Measurements from ENCODE around the gene PGS1.

Gene PGS1

GRCh38 chr17:78361225-78361701 lies 17.2 kb upstream of the PGS1 start:
- Histone ChIP-seq H3K4me1 (ENCODE audit: control insufficient read depth, insufficient read depth, low read length) (peaks cover 2% of the 10 kb centered on the region), H3K27ac (ENCODE audit: low read depth, low read length) (peak overlapping the region; percentile 84), H3K4me3 (ENCODE audit: low read length) (no peak overlapping the region), H3K27me3 (ENCODE audit: control insufficient read depth, insufficient read depth, low read length) (no peaks in the 10 kb centered on the region), H3K9ac (ENCODE audit: low read length) (no peak overlapping the region), H3K36me3 (ENCODE audit: control insufficient read depth, insufficient read depth, low read length) (no peaks in the 10 kb centered on the region)

- Histone ChIP-seq H3K27ac (ENCODE audit: low read depth, low read length) (no peak overlapping the region), H3K27me3 (ENCODE audit: control insufficient read depth, insufficient read depth, low read length) (no peaks in the 10 kb centered on the region), H3K36me3 (ENCODE audit: control insufficient read depth, insufficient read depth, low read length) (no peaks in the 10 kb centered on the region), H3K4me3 (ENCODE audit: low read length) (no peak overlapping the region), H3K4me1 (ENCODE audit: control insufficient read depth, insufficient read depth, low read length) (peaks cover 2% of the 10 kb centered on the region), H3K9ac (ENCODE audit: low read length) (no peak overlapping the region)
These were observed 16.2 kb upstream of the PGS1 start for GRCh38 chr17:78362232-78362631.

GRCh38 chr17:78362671-78363070 lies 15.8 kb upstream of the PGS1 start:
- no peak overlapping the region for H3K9ac ChIP-seq (ENCODE audit: low read length)
- no peak overlapping the region for H3K4me3 ChIP-seq (ENCODE audit: low read length)
- no peaks in the 10 kb centered on the region for H3K27me3 ChIP-seq (ENCODE audit: control insufficient read depth, insufficient read depth, low read length)
- H3K4me1 ChIP-seq (ENCODE audit: control insufficient read depth, insufficient read depth, low read length): peaks cover 2% of the 10 kb centered on the region
- H3K36me3 ChIP-seq (ENCODE audit: control insufficient read depth, insufficient read depth, low read length): no peaks in the 10 kb centered on the region
- H3K27ac ChIP-seq (ENCODE audit: low read depth, low read length): no peak overlapping the region

GRCh38 chr17:78364436-78365281 lies 13.8 kb upstream of the PGS1 start:
- H3K27ac ChIP-seq (ENCODE audit: low read depth, low read length): no peak overlapping the region
- H3K27me3 ChIP-seq (ENCODE audit: control insufficient read depth, insufficient read depth, low read length): no peaks in the 10 kb centered on the region

GRCh38 chr17:78365561-78366108 lies 12.8 kb upstream of the PGS1 start:
- Histone ChIP-seq H3K4me3 (ENCODE audit: low read length) (no peak overlapping the region), H3K36me3 (ENCODE audit: control insufficient read depth, insufficient read depth, low read length) (no peaks in the 10 kb centered on the region), H3K4me1 (ENCODE audit: control insufficient read depth, insufficient read depth, low read length) (peaks cover under 1% of the 10 kb centered on the region), H3K9ac (ENCODE audit: low read length) (no peak overlapping the region), H3K27me3 (ENCODE audit: control insufficient read depth, insufficient read depth, low read length) (no peaks in the 10 kb centered on the region), H3K27ac (ENCODE audit: low read depth, low read length) (peak overlapping the region; percentile 8)

More at GRCh38 chr17:78364436-78365281, 13.8 kb upstream of the PGS1 start:
- Histone ChIP-seq H3K9ac (ENCODE audit: low read length) (no peak overlapping the region), H3K36me3 (ENCODE audit: control insufficient read depth, insufficient read depth, low read length) (no peaks in the 10 kb centered on the region), H3K4me3 (ENCODE audit: low read length) (no peak overlapping the region), H3K4me1 (ENCODE audit: control insufficient read depth, insufficient read depth, low read length) (peaks cover 2% of the 10 kb centered on the region)

GRCh38 chr17:78366109-78366848 lies 12.2 kb upstream of the PGS1 start:
- H3K36me3 ChIP-seq (ENCODE audit: control insufficient read depth, insufficient read depth, low read length): no peaks in the 10 kb centered on the region
- no peaks in the 10 kb centered on the region for H3K27me3 ChIP-seq (ENCODE audit: control insufficient read depth, insufficient read depth, low read length)
- H3K27ac ChIP-seq (ENCODE audit: low read depth, low read length): peak overlapping the region; percentile 8
- H3K4me1 ChIP-seq (ENCODE audit: control insufficient read depth, insufficient read depth, low read length): no peaks in the 10 kb centered on the region
- H3K4me3 ChIP-seq (ENCODE audit: low read length): no peak overlapping the region
- no peak overlapping the region for H3K9ac ChIP-seq (ENCODE audit: low read length)

GRCh38 chr17:78367193-78367592 lies 11.3 kb upstream of the PGS1 start:
- Histone ChIP-seq H3K4me3 (ENCODE audit: low read length) (no peak overlapping the region), H3K27ac (ENCODE audit: low read depth, low read length) (no peak overlapping the region), H3K9ac (ENCODE audit: low read length) (no peak overlapping the region), H3K36me3 (ENCODE audit: control insufficient read depth, insufficient read depth, low read length) (no peaks in the 10 kb centered on the region), H3K27me3 (ENCODE audit: control insufficient read depth, insufficient read depth, low read length) (no peaks in the 10 kb centered on the region), H3K4me1 (ENCODE audit: control insufficient read depth, insufficient read depth, low read length) (no peaks in the 10 kb centered on the region)

- Histone ChIP-seq H3K4me3 (ENCODE audit: low read length) (no peak overlapping the region), H3K27ac (ENCODE audit: low read depth, low read length) (no peak overlapping the region)
These were observed 10.1 kb upstream of the PGS1 start for GRCh38 chr17:78368348-78368747.

GRCh38 chr17:78368854-78369495 lies 9.5 kb upstream of the PGS1 start:
- Histone ChIP-seq H3K27me3 (ENCODE audit: control insufficient read depth, insufficient read depth, low read length) (no peaks in the 10 kb centered on the region), H3K36me3 (ENCODE audit: control insufficient read depth, insufficient read depth, low read length) (no peaks in the 10 kb centered on the region), H3K9ac (ENCODE audit: low read length) (no peak overlapping the region), H3K27ac (ENCODE audit: low read depth, low read length) (no peak overlapping the region), H3K4me1 (ENCODE audit: control insufficient read depth, insufficient read depth, low read length) (no peaks in the 10 kb centered on the region), H3K4me3 (ENCODE audit: low read length) (no peak overlapping the region)

More at GRCh38 chr17:78368348-78368747, 10.1 kb upstream of the PGS1 start:
- H3K9ac ChIP-seq (ENCODE audit: low read length): no peak overlapping the region
- no peaks in the 10 kb centered on the region for H3K27me3 ChIP-seq (ENCODE audit: control insufficient read depth, insufficient read depth, low read length)
- H3K36me3 ChIP-seq (ENCODE audit: control insufficient read depth, insufficient read depth, low read length): no peaks in the 10 kb centered on the region
- H3K4me1 ChIP-seq (ENCODE audit: control insufficient read depth, insufficient read depth, low read length): no peaks in the 10 kb centered on the region

GRCh38 chr17:78369791-78370381 lies 8.6 kb upstream of the PGS1 start:
- Histone ChIP-seq H3K4me1 (ENCODE audit: control insufficient read depth, insufficient read depth, low read length) (no peaks in the 10 kb centered on the region), H3K36me3 (ENCODE audit: control insufficient read depth, insufficient read depth, low read length) (no peaks in the 10 kb centered on the region), H3K9ac (ENCODE audit: low read length) (no peak overlapping the region), H3K4me3 (ENCODE audit: low read length) (no peak overlapping the region), H3K27ac (ENCODE audit: low read depth, low read length) (no peak overlapping the region), H3K27me3 (ENCODE audit: control insufficient read depth, insufficient read depth, low read length) (no peaks in the 10 kb centered on the region)

GRCh38 chr17:78371056-78371455 lies 7.4 kb upstream of the PGS1 start:
- Histone ChIP-seq H3K4me1 (ENCODE audit: control insufficient read depth, insufficient read depth, low read length) (no peaks in the 10 kb centered on the region), H3K27me3 (ENCODE audit: control insufficient read depth, insufficient read depth, low read length) (no peaks in the 10 kb centered on the region), H3K27ac (ENCODE audit: low read depth, low read length) (no peak overlapping the region), H3K36me3 (ENCODE audit: control insufficient read depth, insufficient read depth, low read length) (no peaks in the 10 kb centered on the region), H3K4me3 (ENCODE audit: low read length) (no peak overlapping the region), H3K9ac (ENCODE audit: low read length) (no peak overlapping the region)

GRCh38 chr17:78372841-78373240 lies 5.6 kb upstream of the PGS1 start:
- Histone ChIP-seq H3K9ac (ENCODE audit: low read length) (no peak overlapping the region), H3K4me1 (ENCODE audit: control insufficient read depth, insufficient read depth, low read length) (peaks cover under 1% of the 10 kb centered on the region), H3K36me3 (ENCODE audit: control insufficient read depth, insufficient read depth, low read length) (no peaks in the 10 kb centered on the region), H3K27ac (ENCODE audit: low read depth, low read length) (no peak overlapping the region), H3K4me3 (ENCODE audit: low read length) (no peak overlapping the region), H3K27me3 (ENCODE audit: control insufficient read depth, insufficient read depth, low read length) (no peaks in the 10 kb centered on the region)
